A673 (cell line): ENCODE results near the gene DISP3. TPM values are rescaled to one million over a fixed set of nuclear protein-coding genes. Genes with fewer than 3 reads are reported as not detected.

Source experiments
- BruUV-seq: library from RNA; stranded (reverse); fragments of 400-500 nt; replicated peaks from 2 replicates; lab custom pipeline; 2021; lab: Mats Ljungman, UMichigan
- CTCF ChIA-PET: fragments of 300-600 bp; sonication (Branson Sonifier 250); formaldehyde crosslinking; loops from one replicate; lab custom pipeline; 2022; ENCODE audit warnings: antibody characterized with exemption; lab: Charles Lee
- POLR2A ChIA-PET: fragments of 300-600 bp; sonication (Branson Sonifier 250); formaldehyde crosslinking; loops from one replicate; lab custom pipeline; 2022; ENCODE audit warnings: antibody characterized with exemption; ENCODE audit not compliant: low non-redundant PET; lab: Charles Lee
- DNase-seq: peaks from one replicate; pipeline ENCODE4 v3.0.0-alpha.2; 2015; ENCODE audit warnings: low spot score
- H3K27ac ChIP-seq: fragments of 200-600 bp; sonication (generic); 2 replicates; pipeline ENCODE4 v1.5.1; 2016; ENCODE audit warnings: mixed run types, low read depth, mild to moderate bottlenecking, mixed read lengths, antibody characterized with exemption, low read length; ENCODE audit not compliant: poor library complexity, severe bottlenecking
- H3K27me3 ChIP-seq: fragments of 200-600 bp; sonication (generic); replicated peaks from 2 replicates; pipeline ENCODE4 v1.6.1; 2017; ENCODE audit warnings: mixed run types, low read depth, mild to moderate bottlenecking, mixed read lengths, antibody characterized with exemption, low read length; ENCODE audit not compliant: insufficient read depth, poor library complexity
- H3K36me3 ChIP-seq: fragments of 200-600 bp; sonication (generic); 2 replicates; pipeline ENCODE4 v1.6.1; 2016; ENCODE audit warnings: mixed run types, mild to moderate bottlenecking, mixed read lengths, antibody characterized with exemption, low read length; ENCODE audit not compliant: insufficient read depth, poor library complexity, severe bottlenecking
- H3K4me1 ChIP-seq: fragments of 200-600 bp; sonication (generic); 2 replicates; pipeline ENCODE4 v1.6.1; 2017; ENCODE audit warnings: mixed run types, mild to moderate bottlenecking, mixed read lengths, antibody characterized with exemption, low read length; ENCODE audit not compliant: insufficient read depth, poor library complexity, severe bottlenecking
- H3K4me3 ChIP-seq: fragments of 200-600 bp; sonication (generic); 2 replicates; pipeline ENCODE4 v1.5.1; 2016; ENCODE audit warnings: low read depth, mixed run types, mild to moderate bottlenecking, mixed read lengths, low read length; ENCODE audit not compliant: poor library complexity, severe bottlenecking
- H3K9me3 ChIP-seq: fragments of 200-600 bp; sonication (generic); 2 replicates; pipeline ENCODE4 v1.6.1; 2016; ENCODE audit warnings: mixed run types, low read depth, mild to moderate bottlenecking, mixed read lengths, antibody characterized with exemption, low read length; ENCODE audit not compliant: poor library complexity, severe bottlenecking
- CTCF ChIP-seq: fragments of 300-800, 200-600 bp; sonication (generic); conservative IDR thresholded peaks from 2 replicates; pipeline ENCODE4 v1.5.1; 2017; ENCODE audit warnings: low read depth, mild to moderate bottlenecking, antibody characterized with exemption, low read length, moderate library complexity, mixed read lengths
- EZH2 ChIP-seq: fragments of 200-600 bp; sonication (generic); IDR thresholded peaks from 2 replicates; pipeline ENCODE4 v1.6.1; 2017; ENCODE audit warnings: borderline replicate concordance, low read depth, mild to moderate bottlenecking, mixed read lengths, antibody characterized with exemption, low read length; ENCODE audit not compliant: poor library complexity, severe bottlenecking
- intact Hi-C: fragments of 100-400 bp; cut with micrococcal nuclease; formaldehyde crosslinking; loops from one replicate; pipeline ENCODE4 v1.10.0; 2022; ENCODE audit not compliant: unreplicated experiment
- total RNA-seq: library from RNA; stranded (reverse); gene quantifications from 2 replicates; pipeline ENCODE4 v1.2.3, GENCODE V29; 2021

The DISP3 gene
- total RNA-seq, 1 experiment from 2014 or later, result 0.49 TPM

GRCh38 chr1:11482701-11483479 is 3.9 kb downstream of the DISP3 start:
- no peak overlapping the region for H3K4me3 ChIP-seq
- H3K9me3 ChIP-seq, result no peaks in the 10 kb centered on the region
- H3K36me3 ChIP-seq, result no peaks in the 10 kb centered on the region
- ChIA-PET CTCF (no interaction called here), POLR2A (no interaction called here)
- DNase-seq, result no peak
- H3K27ac ChIP-seq, result no peak overlapping the region
- BruUV-seq, result no TSS peak
- intact Hi-C loops, result no loop called here
- peaks cover 89% of the 10 kb centered on the region for H3K27me3 ChIP-seq
- H3K4me1 ChIP-seq, result peaks cover 9% of the 10 kb centered on the region
- no peak for TF ChIP-seq EZH2

- no peak overlapping the region for H3K27ac ChIP-seq
- peaks cover 4% of the 10 kb centered on the region for H3K4me1 ChIP-seq
- ChIA-PET CTCF (no interaction called here), POLR2A (no interaction called here)
- H3K4me3 ChIP-seq, result no peak overlapping the region
- H3K36me3 ChIP-seq, result no peaks in the 10 kb centered on the region
- no TSS peak for BruUV-seq
- intact Hi-C loops, result no loop called here
- TF ChIP-seq CTCF (no peak), EZH2 (no peak)
- no peak for DNase-seq
- H3K27me3 ChIP-seq, result peaks cover 94% of the 10 kb centered on the region
- no peaks in the 10 kb centered on the region for H3K9me3 ChIP-seq
Observed at GRCh38 chr1:11483581-11484320, 4.8 kb downstream of the DISP3 start.

GRCh38 chr1:11484321-11484655 is 5.3 kb downstream of the DISP3 start:
- Histone ChIP-seq H3K4me3 (no peak overlapping the region), H3K4me1 (peaks cover 4% of the 10 kb centered on the region), H3K27ac (no peak overlapping the region), H3K27me3 (peaks cover 99% of the 10 kb centered on the region), H3K9me3 (no peaks in the 10 kb centered on the region), H3K36me3 (no peaks in the 10 kb centered on the region)
- TF ChIP-seq EZH2, result no peak
- TF ChIP-seq CTCF, result no peak
- ChIA-PET POLR2A (no interaction called here), CTCF (no interaction called here)
- intact Hi-C loops, result no loop called here
- no peak for DNase-seq
- BruUV-seq, result no TSS peak
